Activated CD8-positive, alpha-beta T cell treated with anti-CD3 and anti-CD28 coated beads for 36 hours (primary cell): Measurements from ENCODE around the gene ATP8B4. TPM values are rescaled to one million over a fixed set of nuclear protein-coding genes. Genes with fewer than 3 reads are reported as not detected.
A peak's percentile ranks its signal among the peaks of the same experiment; 100 is the strongest.

Experiments
- ATAC-seq: fragments of 200-7000 bp; cut with Tn5 transposase; one replicate; pipeline ENCODE4 v1.10.0; 2021; ENCODE audit warnings: mild to moderate bottlenecking, moderate library complexity
- CTCF ChIA-PET: fragments of 350-600 bp; sonication (Branson Sonifier 250); formaldehyde crosslinking; loops from one replicate; lab custom pipeline; 2021; ENCODE audit warnings: antibody characterized with exemption; lab: Charles Lee
- POLR2A ChIA-PET: fragments of 350-600 bp; sonication (Branson Sonifier 250); formaldehyde crosslinking; loops from one replicate; lab custom pipeline; 2021; ENCODE audit warnings: antibody characterized with exemption; lab: Charles Lee
- DNase-seq: peaks from one replicate; pipeline ENCODE4 v3.0.0-alpha.2; 2020
- H3K27ac Mint-ChIP-seq: one replicate; pipeline ENCODE4 v1.8.0; 2021; ENCODE audit warnings: mild to moderate bottlenecking, mixed read lengths
- H3K27me3 Mint-ChIP-seq: one replicate; pipeline ENCODE4 v1.8.0; 2021; ENCODE audit warnings: mixed read lengths
- H3K36me3 Mint-ChIP-seq: one replicate; pipeline ENCODE4 v1.8.0; 2021; ENCODE audit warnings: low read depth, mixed read lengths
- H3K4me1 Mint-ChIP-seq: one replicate; pipeline ENCODE4 v1.8.0; 2021; ENCODE audit warnings: low read depth, mixed read lengths
- H3K4me3 Mint-ChIP-seq: one replicate; pipeline ENCODE4 v1.8.0; 2021; ENCODE audit warnings: mild to moderate bottlenecking, moderate library complexity, mixed read lengths
- H3K9me3 Mint-ChIP-seq: one replicate; pipeline ENCODE4 v1.8.0; 2021; ENCODE audit warnings: mixed read lengths
- CTCF ChIP-seq: fragments of 200-600 bp; IDR thresholded peaks from one replicate; pipeline ENCODE4 v1.8.0; 2022; ENCODE audit warnings: antibody characterized with exemption, mild to moderate bottlenecking
- intact Hi-C: fragments of 100-400 bp; cut with micrococcal nuclease; formaldehyde crosslinking; loops from one replicate; pipeline ENCODE4 v1.10.0; 2022
- total RNA-seq, 2 experiments: library from RNA; stranded (reverse); gene quantifications; one replicate each; pipeline ENCODE4 v1.2.3, GENCODE V29; 2021

ATP8B4 gene
- total RNA-seq, 2 experiments from 2014 or later = 4.6 to 5.8 TPM

GRCh38 chr15:50017522-50017921, 101.5 kb downstream of the ATP8B4 start:
- Mint-ChIP-seq H3K27ac (no peak overlapping the region), H3K4me3 (no peak overlapping the region), H3K27me3 (peaks cover 3% of the 10 kb centered on the region), H3K36me3 (no peaks in the 10 kb centered on the region), H3K4me1 (peaks cover 2% of the 10 kb centered on the region), H3K9me3 (no peaks in the 10 kb centered on the region)
- intact Hi-C loops = no loop called here
- ATAC-seq (no peak), DNase-seq (no peak)
- CTCF ChIA-PET = interaction anchor here (0.6 to 1.8 kb wide), 3 partner anchors 10 to 299 kb away, joined by 3 to 5 read pairs (median 4); no protein-coding TSS in a partner anchor
- POLR2A ChIA-PET = no interaction called here
- no peak for TF ChIP-seq CTCF

- Mint-ChIP-seq H3K27ac (no peak overlapping the region), H3K36me3 (no peaks in the 10 kb centered on the region), H3K27me3 (peaks cover 3% of the 10 kb centered on the region), H3K9me3 (no peaks in the 10 kb centered on the region), H3K4me1 (peaks cover 2% of the 10 kb centered on the region), H3K4me3 (no peak overlapping the region)
- TF ChIP-seq CTCF = no peak
- ATAC-seq (no peak), DNase-seq (no peak)
- POLR2A ChIA-PET = no interaction called here
- CTCF ChIA-PET = interaction anchor here (0.6 to 1.8 kb wide), 3 partner anchors 9 to 299 kb away, joined by 3 to 5 read pairs (median 4); no protein-coding TSS in a partner anchor
- intact Hi-C loops = no loop called here
Measured at GRCh38 chr15:50016951-50017350, 102.1 kb downstream of the ATP8B4 start.

- DNase-seq (no peak), ATAC-seq (no peak)
- no peak overlapping the region for H3K27ac Mint-ChIP-seq
- no peaks in the 10 kb centered on the region for H3K4me1 Mint-ChIP-seq
- TF ChIP-seq CTCF = no peak
- intact Hi-C loops = no loop called here
- H3K4me3 Mint-ChIP-seq = no peak overlapping the region
- ChIA-PET CTCF (no interaction called here), POLR2A (no interaction called here)
- H3K27me3 Mint-ChIP-seq = peaks cover 1% of the 10 kb centered on the region
- H3K36me3 Mint-ChIP-seq = no peaks in the 10 kb centered on the region
- H3K9me3 Mint-ChIP-seq = no peaks in the 10 kb centered on the region
Measured at GRCh38 chr15:50012790-50013189, 106.2 kb downstream of the ATP8B4 start.

DNA sequence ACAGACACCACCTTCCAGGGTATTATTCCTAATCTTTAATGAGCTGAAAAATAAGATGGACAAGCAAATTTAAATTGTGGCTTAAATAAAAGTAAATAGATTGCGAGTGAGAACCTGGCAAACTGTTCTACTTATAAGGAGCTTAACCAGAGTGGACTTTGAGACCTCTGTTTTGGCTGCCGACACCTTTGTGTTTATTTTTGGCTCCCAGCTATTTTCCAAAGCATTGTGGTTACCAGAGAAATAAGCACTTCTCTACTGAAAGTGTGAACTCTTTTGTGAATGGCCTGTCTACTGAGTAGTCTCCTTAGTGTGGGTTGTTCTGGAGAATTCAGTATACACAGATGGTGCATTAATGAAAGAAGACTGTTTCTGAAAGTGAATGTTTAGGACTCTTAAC, 109.4 kb downstream of the ATP8B4 start:
- ATAC-seq (no peak), DNase-seq (no peak)
- no peaks in the 10 kb centered on the region for H3K9me3 Mint-ChIP-seq
- no peak for TF ChIP-seq CTCF
- no peak overlapping the region for H3K4me3 Mint-ChIP-seq
- intact Hi-C loops = no loop called here
- no peak overlapping the region for H3K27ac Mint-ChIP-seq
- H3K27me3 Mint-ChIP-seq = no peaks in the 10 kb centered on the region
- POLR2A ChIA-PET = no interaction called here
- H3K4me1 Mint-ChIP-seq = no peaks in the 10 kb centered on the region
- H3K36me3 Mint-ChIP-seq = no peaks in the 10 kb centered on the region
- CTCF ChIA-PET = no interaction called here

DNA sequence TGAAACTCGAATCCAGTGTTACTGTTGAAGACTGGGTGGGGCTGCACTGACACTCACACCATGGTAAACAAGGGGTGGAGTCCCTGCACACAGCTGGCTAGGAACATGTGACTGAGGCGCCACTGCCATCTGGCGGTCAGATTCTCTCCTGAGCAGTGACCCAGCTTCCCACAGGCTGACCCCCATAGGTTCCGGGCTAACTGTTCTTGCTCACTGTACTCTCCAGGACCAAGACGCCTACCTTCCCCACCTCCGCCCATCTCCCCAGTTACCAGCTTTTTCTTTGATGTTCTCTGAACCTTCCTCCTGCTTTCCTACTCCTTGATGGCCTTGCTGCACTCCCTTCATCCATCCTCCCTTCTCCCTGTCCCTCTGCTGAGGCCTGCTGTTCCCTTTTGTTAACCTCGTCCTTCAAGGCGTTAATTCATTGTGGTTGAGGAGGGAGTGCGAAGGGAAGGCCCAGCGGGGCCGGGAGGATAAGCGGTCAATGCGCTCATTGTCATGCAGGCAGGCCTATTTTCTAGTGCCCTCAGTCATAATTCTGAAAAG, 115.2 kb downstream of the ATP8B4 start:
- POLR2A ChIA-PET = interaction anchor here (0.6 to 0.9 kb wide), 2 partner anchors 60 to 156 kb away, joined by 3 read pairs; no protein-coding TSS in a partner anchor

More for the DNA sequence above, 115.2 kb downstream of the ATP8B4 start:
- Mint-ChIP-seq H3K4me1 (peaks cover 2% of the 10 kb centered on the region), H3K36me3 (no peaks in the 10 kb centered on the region), H3K4me3 (no peak overlapping the region), H3K9me3 (no peaks in the 10 kb centered on the region), H3K27ac (no peak overlapping the region), H3K27me3 (no peaks in the 10 kb centered on the region)
- peak; percentile 75 for DNase-seq
- peak; percentile 91 for ATAC-seq
- TF ChIP-seq CTCF = peak; percentile 36
- intact Hi-C loops = no loop called here
- CTCF ChIA-PET = interaction anchor here (1.0 to 2.5 kb wide), 5 partner anchors 20 to 768 kb away, joined by 3 to 10 read pairs (median 3); no protein-coding TSS in a partner anchor
